Measurements from ENCODE around the gene SLC47A2.
A peak's percentile ranks its signal among the peaks of the same experiment; 100 is the strongest.

The SLC47A2 gene

DNA sequence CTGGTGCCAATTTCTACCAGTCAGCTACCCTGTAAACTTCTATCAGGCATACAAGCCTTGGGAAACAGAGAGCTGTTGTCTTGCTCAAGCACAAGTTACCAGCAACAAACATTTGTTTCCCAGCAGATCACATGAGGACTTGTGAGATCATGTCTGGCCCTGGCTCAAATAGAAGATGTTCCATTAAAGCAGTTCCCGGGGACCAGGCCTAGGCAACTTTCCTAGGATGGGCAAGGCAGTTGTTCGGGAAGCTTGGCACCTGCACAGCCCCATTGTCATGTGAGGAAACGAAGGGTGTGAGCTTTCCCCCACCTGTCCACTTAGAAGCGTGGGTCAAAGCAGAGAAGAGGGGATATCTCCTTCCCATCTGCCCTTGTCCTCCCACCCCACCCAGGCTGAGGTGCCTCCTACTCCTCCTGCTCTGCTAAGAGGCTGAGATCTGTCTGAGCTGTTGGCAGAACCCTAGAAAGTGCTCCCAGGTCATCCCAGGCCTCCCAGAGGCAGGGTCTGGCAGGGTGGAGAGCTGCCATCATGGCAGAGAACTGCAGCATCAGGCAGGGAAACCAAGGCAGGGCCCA, 11.2 kb upstream of the SLC47A2 start:
- peak; percentile 92 for DNase-seq

DNA sequence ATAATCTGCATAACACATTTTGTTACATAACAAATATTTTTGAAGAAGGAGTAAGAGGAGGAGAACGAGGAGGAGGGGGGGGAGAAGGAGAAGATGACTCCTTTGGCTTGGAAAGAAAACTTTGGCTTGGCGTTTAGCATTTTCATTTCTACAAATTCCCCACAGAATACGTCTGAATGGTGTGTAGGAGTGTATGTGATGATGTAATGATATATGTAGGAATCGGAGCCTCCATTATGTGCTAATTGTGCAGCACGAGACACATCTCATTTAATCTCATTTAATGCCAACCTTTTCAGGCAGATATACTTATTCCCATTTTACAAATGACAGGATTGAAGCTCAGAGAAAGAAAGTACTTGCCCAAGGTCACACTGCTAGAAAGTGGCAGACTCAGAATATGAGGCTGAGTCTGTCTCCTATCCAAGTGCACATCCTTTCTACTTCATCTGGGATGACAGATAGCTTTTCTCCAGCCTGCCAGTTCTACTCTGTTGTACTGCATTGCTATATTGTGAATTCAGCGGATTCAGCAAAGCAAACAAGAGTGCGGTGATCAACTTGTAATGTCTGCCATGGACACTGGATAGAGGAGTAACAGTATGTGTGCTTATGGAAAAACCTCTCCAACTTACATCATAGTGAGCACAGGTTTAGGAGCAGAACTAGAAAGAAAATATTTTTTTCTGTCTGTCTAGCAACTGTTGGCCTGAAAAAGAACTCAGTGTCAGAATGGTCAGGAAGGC, 10.4 kb upstream of the SLC47A2 start:
- no peak for DNase-seq

- no peak for DNase-seq
Measured at GRCh38 chr17:19725486-19725885, 9.1 kb upstream of the SLC47A2 start.

GRCh38 chr17:19724501-19725420, 8.4 kb upstream of the SLC47A2 start:
- peak; percentile 36 for DNase-seq

DNA sequence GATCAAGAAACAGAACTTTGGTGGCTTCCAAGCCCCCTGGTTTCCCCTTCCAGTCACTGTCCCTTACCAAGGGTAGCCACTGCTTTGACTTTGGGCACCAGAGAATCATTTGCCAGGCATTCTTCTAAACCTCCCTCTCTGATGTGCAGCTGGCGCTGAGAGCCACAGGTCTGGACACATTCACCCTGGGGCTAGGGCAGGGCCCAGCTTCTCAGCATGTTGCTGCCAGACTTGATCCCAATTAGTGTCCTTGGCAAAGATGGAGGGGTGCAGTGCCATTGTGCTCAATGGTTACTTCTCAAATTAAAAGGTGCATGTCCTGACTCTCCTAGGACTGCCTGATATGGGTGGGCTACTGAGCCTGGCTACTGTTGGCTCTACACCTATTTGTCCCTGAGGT, 7.6 kb upstream of the SLC47A2 start:
- DNase-seq = no peak

DNA sequence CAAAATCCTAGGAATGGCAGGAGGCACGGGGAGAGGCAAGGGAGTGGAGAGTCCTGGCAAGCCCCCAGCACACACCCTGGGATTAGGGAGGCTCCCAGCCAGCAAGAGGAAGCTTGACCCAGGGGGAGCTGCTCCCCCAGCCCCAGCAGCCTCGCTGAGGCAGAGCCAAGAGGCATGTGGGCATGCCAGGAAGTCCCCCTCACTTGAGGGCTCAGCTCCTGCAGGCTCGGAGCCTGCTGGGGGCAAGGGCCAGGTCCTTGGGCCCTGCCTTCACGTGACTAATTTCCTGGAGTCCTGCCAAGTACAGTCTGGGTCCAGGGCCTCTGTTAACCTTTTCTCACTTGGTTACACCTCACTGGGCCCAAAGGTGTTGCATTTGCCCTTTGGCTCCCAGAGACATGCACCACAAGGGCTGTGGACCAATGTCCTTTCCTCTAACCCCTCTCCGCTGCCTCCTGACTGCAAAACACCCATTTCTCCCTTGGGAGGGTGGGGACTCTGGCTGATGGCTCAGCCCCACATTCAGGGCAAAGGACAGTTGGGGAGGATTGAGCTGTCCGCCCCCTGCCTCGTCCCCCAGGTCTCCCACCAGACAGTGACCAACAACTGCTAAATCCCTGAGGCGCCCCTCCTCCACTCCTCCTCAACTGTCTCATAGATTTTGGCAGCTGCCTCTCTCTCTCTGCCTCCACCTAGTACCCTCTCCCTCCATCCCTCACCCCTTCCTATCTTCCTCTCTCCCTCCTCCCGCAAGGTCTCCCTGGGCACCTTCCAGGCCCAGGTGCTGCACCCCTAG, 4.4 kb upstream of the SLC47A2 start:
- DNase-seq = no peak

DNA sequence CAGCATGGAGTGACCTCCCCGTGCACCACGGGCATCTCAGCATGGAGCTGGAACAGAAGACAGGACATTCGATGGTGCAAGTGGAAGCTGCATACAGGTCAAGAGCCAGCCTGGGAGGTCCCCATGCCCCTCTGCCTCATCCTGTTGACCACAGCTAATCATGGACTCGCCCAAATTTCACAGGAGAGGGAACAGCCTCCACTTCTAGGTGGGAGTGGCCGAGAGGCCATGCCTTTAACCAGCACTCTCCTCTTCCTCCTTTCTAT, 3.8 kb upstream of the SLC47A2 start:
- no peak for DNase-seq

- no peak for DNase-seq
Measured at GRCh38 chr17:19719355-19720209, 3.2 kb upstream of the SLC47A2 start.

DNA sequence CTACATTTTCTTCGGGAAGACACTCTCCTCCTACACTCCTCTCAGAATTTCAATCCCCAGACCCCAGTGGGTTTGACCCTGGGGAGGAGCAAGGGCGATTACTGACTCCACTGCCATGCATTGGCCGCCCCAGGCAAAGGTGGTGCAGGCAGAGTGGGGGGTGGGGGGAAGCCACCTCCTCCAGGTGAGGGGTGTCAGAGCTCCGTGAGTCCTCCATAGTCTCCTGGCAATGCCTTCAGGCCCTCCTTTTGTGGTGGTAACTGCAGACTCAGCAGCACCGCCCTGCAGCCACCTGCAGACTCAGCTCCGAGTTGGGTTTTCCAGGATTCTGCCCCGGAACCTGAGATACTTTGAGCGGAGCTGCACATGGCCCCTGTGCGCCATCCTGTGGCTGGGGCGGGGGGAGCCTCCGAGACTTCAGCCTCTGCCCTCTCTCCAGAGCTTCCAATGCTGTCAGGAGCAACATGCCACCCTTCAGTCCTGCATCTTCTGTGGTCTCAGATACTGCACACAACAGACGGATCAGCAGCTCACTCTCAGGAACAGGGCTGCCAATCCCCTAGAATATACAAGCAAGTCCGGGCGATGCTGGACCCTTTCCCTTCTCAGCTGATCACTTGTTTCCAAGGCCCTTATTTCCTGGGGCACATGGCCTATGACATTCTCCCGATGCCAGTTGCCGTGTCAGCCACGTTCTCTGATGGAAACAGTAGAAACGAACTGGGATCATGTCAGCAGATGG, 2.4 kb upstream of the SLC47A2 start:
- DNase-seq = no peak

DNA sequence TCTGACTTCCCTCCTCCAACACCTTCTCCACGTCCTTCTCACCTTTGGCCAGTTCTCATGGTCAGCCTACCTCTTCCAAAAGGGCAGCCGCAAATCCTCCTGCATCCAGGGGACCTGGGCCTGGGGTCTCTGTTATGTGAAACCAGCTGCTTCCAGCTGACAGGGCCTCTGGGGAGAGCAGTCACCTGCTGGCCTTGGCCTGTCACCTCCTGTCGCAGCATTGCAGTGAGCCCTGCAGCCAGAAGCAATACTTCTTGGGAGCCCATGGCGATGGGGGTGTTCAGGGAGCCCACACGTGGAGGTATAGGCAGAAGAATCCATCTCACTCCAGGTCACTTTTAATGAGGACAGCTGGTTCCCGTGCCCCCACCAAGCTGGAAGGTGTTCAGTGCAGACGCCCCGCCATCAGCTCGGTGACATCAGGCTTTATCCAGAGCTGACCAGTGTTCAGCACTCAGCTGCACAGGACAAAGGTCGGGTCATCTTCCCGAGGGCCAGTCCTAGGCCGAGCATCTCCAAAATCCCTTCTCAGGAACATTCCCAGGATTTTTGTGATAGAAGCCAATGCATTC, 1.7 kb upstream of the SLC47A2 start:
- DNase-seq = no peak

GRCh38 chr17:19717411-19717908, 1.1 kb upstream of the SLC47A2 start:
- no peak for DNase-seq

DNA sequence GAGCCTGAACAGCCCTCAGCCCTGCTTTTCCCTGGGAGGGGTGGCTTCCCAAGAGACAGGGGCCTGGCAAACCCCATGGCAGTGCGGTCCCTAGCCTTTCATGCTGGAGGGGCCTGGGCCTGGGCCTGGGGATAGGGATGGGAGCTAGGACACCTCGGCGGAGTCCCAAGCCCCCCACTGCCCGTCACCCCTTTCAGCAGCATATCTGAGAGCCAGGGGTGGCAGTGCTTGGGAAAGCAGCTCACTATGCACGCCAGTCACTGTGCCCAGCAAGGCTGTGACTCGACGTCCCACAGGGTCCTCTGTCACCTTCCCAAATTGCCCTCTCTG, 612 bp upstream of the SLC47A2 start:
- no peak for DNase-seq

GRCh38 chr17:19714542-19715411, 1.6 kb downstream of the SLC47A2 start:
- DNase-seq = no peak

DNA sequence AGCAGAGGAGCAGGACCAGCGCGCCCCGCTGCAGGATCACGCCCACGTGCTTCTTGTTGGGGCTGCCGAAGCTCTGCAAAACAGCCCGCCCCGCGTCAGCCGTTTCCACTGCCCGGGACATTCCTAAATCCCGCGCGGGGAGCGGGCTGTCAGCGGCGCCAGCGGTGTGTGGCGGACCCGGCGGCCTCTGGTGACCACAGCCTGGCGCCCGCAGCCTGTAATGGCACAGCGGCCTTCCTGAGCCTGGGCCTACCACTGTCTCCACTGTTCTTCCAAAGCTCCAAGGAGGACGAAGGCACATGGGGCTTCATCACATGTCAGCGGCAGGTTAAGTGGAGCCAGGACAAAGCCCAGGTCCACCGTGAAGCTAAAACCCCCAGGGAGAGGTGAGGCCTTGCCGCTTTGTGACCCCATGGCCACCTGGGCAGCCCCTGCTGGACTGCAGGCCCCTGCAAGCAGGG, 2.5 kb downstream of the SLC47A2 start:
- DNase-seq = no peak

DNA sequence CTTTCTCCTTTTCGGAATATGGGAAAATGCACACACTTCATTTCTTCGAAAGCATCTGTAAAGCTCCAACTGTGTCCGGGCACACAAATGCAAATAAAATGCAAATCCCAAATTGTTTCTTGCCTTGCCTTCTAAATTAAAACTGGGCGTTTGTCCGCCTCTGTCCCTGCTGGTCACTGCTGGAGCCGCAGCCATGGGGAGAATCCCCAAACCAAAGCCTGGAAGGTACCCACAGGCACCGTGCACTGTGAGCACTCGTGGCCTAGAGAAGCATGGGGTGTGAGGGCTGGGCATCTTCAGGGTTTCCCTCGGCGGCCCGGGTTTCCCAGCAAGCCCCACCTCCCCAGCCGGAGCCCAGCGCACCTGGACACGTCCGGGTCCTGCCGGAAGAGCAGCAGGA, 2.9 kb downstream of the SLC47A2 start:
- no peak for DNase-seq

GRCh38 chr17:19712436-19713004, 3.9 kb downstream of the SLC47A2 start:
- DNase-seq = no peak

DNA sequence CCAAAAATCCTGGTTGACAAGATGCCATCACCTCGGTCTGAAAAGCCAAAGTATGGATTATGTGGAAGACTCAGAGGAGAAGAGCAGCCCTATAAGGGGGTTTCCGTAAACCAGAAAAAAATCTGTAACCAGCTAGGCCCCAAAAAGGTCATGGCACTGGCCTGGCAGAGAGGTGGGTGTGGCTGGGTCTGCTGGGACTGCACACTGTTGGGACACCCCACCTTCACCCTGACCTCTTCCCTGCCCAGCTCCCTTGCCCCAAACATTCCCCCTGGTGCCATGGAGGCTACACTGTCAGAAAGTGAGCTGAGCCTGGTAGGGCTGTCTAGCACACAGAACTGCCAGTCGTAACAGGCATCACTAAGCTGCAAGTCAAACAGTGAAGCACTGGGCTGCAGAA, 6.5 kb downstream of the SLC47A2 start:
- no peak for DNase-seq

- no peak for DNase-seq
Measured at GRCh38 chr17:19708431-19709175, 7.8 kb downstream of the SLC47A2 start.

- DNase-seq = no peak
Measured at GRCh38 chr17:19707728-19708221, 8.6 kb downstream of the SLC47A2 start.
